ENCODE data around the gene NUMBL. TPM values are rescaled to one million over a fixed set of nuclear protein-coding genes. Genes with fewer than 3 reads are reported as not detected.

The NUMBL gene
- total RNA-seq, 1 donor from 2014 or later: 79.3 TPM

- H4K20me1 ChIP-seq (ENCODE audit: insufficient read depth, low read length): peaks cover 28% of the 10 kb centered on the region
- H3K9me3 ChIP-seq (ENCODE audit: insufficient read depth, low read depth, low read length): no peaks in the 10 kb centered on the region
- Mint-ChIP-seq H3K4me1 (ENCODE audit: low read depth, unreplicated experiment) (peaks cover 5% of the 10 kb centered on the region), H3K27me3 (ENCODE audit: low read depth, unreplicated experiment) (no peaks in the 10 kb centered on the region), H3K27ac (ENCODE audit: unreplicated experiment) (peak overlapping the region; percentile 97), H3K36me3 (ENCODE audit: low read depth, unreplicated experiment) (peaks cover 12% of the 10 kb centered on the region), H3K4me3 (ENCODE audit: unreplicated experiment) (peak overlapping the region; percentile 35), H3K9me3 (ENCODE audit: unreplicated experiment) (no peaks in the 10 kb centered on the region)
- peaks cover 34% of the 10 kb centered on the region for H3K4me1 ChIP-seq (ENCODE audit: insufficient read depth, low read length)
- H3K4me2 ChIP-seq (ENCODE audit: low read length): peak overlapping the region; percentile 98
- FAIRE-seq (no peak), DNase-seq (ENCODE audit: low read depth) (no peak)
- peak overlapping the region; percentile 99 for H3K9ac ChIP-seq (ENCODE audit: low read length)
- TF ChIP-seq EZH2 (IDR thresholded peaks at IDR 0.05; ENCODE audit: insufficient read depth, low read length) (no peak), CTCF (IDR thresholded peaks at IDR 0.05; ENCODE audit: insufficient read depth, low read depth, low read length) (no peak)
- peaks cover under 1% of the 10 kb centered on the region for H3K36me3 ChIP-seq (ENCODE audit: insufficient read depth, low read length)
- no peak overlapping the region for H3K4me3 ChIP-seq (ENCODE audit: insufficient read depth, low read depth, low read length)
- H3K79me2 ChIP-seq (ENCODE audit: insufficient read depth, low read length): peaks cover 34% of the 10 kb centered on the region
- H2AFZ ChIP-seq (ENCODE audit: low read depth, low read length): peak overlapping the region; percentile 73
- peak overlapping the region; percentile 93 for H3K27ac ChIP-seq (ENCODE audit: low read depth, low read length)
- no peaks in the 10 kb centered on the region for H3K27me3 ChIP-seq (ENCODE audit: insufficient read depth, low read length)
Measured at GRCh38 chr19:40691421-40692211, 1.2 kb upstream of the NUMBL start.

- FAIRE-seq (no peak), DNase-seq (ENCODE audit: low read depth) (peak; percentile 77)
- H3K4me1 Mint-ChIP-seq (ENCODE audit: low read depth, unreplicated experiment): peaks cover 5% of the 10 kb centered on the region
- peak overlapping the region; percentile 93 for H3K27ac ChIP-seq (ENCODE audit: low read depth, low read length)
- peak overlapping the region; percentile 84 for H3K4me3 Mint-ChIP-seq (ENCODE audit: unreplicated experiment)
- TF ChIP-seq EZH2 (IDR thresholded peaks at IDR 0.05; ENCODE audit: insufficient read depth, low read length): no peak
- H3K9ac ChIP-seq (ENCODE audit: low read length): peak overlapping the region; percentile 99
- H3K4me2 ChIP-seq (ENCODE audit: low read length): peak overlapping the region; percentile 98
- peaks cover 34% of the 10 kb centered on the region for H3K4me1 ChIP-seq (ENCODE audit: insufficient read depth, low read length)
- no peaks in the 10 kb centered on the region for H3K9me3 Mint-ChIP-seq (ENCODE audit: unreplicated experiment)
- peak overlapping the region; percentile 97 for H3K27ac Mint-ChIP-seq (ENCODE audit: unreplicated experiment)
- H3K79me2 ChIP-seq (ENCODE audit: insufficient read depth, low read length): peaks cover 38% of the 10 kb centered on the region
- peak overlapping the region; percentile 73 for H2AFZ ChIP-seq (ENCODE audit: low read depth, low read length)
- peaks cover 14% of the 10 kb centered on the region for H3K36me3 Mint-ChIP-seq (ENCODE audit: low read depth, unreplicated experiment)
- H3K36me3 ChIP-seq (ENCODE audit: insufficient read depth, low read length): peaks cover 5% of the 10 kb centered on the region
- H3K27me3 ChIP-seq (ENCODE audit: insufficient read depth, low read length): no peaks in the 10 kb centered on the region
- H4K20me1 ChIP-seq (ENCODE audit: insufficient read depth, low read length): peaks cover 33% of the 10 kb centered on the region
- H3K4me3 ChIP-seq (ENCODE audit: insufficient read depth, low read depth, low read length): peak overlapping the region; percentile 57
- H3K9me3 ChIP-seq (ENCODE audit: insufficient read depth, low read depth, low read length): no peaks in the 10 kb centered on the region
- H3K27me3 Mint-ChIP-seq (ENCODE audit: low read depth, unreplicated experiment): no peaks in the 10 kb centered on the region
Measured at GRCh38 chr19:40690693-40691420, 406 bp upstream of the NUMBL start.

- no peaks in the 10 kb centered on the region for H3K27me3 Mint-ChIP-seq (ENCODE audit: low read depth, unreplicated experiment)
Measured at GRCh38 chr19:40689339-40690049, 957 bp downstream of the NUMBL start.

More at GRCh38 chr19:40689339-40690049, 957 bp downstream of the NUMBL start:
- peak overlapping the region; percentile 83 for H3K27ac ChIP-seq (ENCODE audit: low read depth, low read length)
- no peaks in the 10 kb centered on the region for H3K9me3 ChIP-seq (ENCODE audit: insufficient read depth, low read depth, low read length)
- Mint-ChIP-seq H3K4me1 (ENCODE audit: low read depth, unreplicated experiment) (peaks cover 5% of the 10 kb centered on the region), H3K27ac (ENCODE audit: unreplicated experiment) (peak overlapping the region; percentile 29), H3K4me3 (ENCODE audit: unreplicated experiment) (no peak overlapping the region), H3K9me3 (ENCODE audit: unreplicated experiment) (no peaks in the 10 kb centered on the region), H3K36me3 (ENCODE audit: low read depth, unreplicated experiment) (peaks cover 27% of the 10 kb centered on the region)
- peaks cover 15% of the 10 kb centered on the region for H3K36me3 ChIP-seq (ENCODE audit: insufficient read depth, low read length)
- H3K4me2 ChIP-seq (ENCODE audit: low read length): peak overlapping the region; percentile 98
- peak overlapping the region; percentile 89 for H3K4me3 ChIP-seq (ENCODE audit: insufficient read depth, low read depth, low read length)
- peak; percentile 23 for FAIRE-seq
- no peak overlapping the region for H2AFZ ChIP-seq (ENCODE audit: low read depth, low read length)
- peaks cover 34% of the 10 kb centered on the region for H3K4me1 ChIP-seq (ENCODE audit: insufficient read depth, low read length)
- peak overlapping the region; percentile 99 for H3K9ac ChIP-seq (ENCODE audit: low read length)
- H3K27me3 ChIP-seq (ENCODE audit: insufficient read depth, low read length): no peaks in the 10 kb centered on the region
- peak; percentile 18 for DNase-seq (ENCODE audit: low read depth)
- no peak for TF ChIP-seq EZH2 (IDR thresholded peaks at IDR 0.05; ENCODE audit: insufficient read depth, low read length)
- TF ChIP-seq CTCF (IDR thresholded peaks at IDR 0.05; ENCODE audit: insufficient read depth, low read depth, low read length): no peak
- H3K79me2 ChIP-seq (ENCODE audit: insufficient read depth, low read length): peaks cover 44% of the 10 kb centered on the region
- peaks cover 47% of the 10 kb centered on the region for H4K20me1 ChIP-seq (ENCODE audit: insufficient read depth, low read length)

All from astrocyte (in vitro differentiated cells and primary cell).